ENCODE results near the gene CACNA2D4. TPM values are rescaled to one million over a fixed set of nuclear protein-coding genes. Genes with fewer than 3 reads are reported as not detected.
"Not testable (repeated sequence)": the region's sequence is repeated elsewhere in the genome, so short reads cannot be mapped to it uniquely, and the experiment has no call there.

CACNA2D4 gene, protein sequence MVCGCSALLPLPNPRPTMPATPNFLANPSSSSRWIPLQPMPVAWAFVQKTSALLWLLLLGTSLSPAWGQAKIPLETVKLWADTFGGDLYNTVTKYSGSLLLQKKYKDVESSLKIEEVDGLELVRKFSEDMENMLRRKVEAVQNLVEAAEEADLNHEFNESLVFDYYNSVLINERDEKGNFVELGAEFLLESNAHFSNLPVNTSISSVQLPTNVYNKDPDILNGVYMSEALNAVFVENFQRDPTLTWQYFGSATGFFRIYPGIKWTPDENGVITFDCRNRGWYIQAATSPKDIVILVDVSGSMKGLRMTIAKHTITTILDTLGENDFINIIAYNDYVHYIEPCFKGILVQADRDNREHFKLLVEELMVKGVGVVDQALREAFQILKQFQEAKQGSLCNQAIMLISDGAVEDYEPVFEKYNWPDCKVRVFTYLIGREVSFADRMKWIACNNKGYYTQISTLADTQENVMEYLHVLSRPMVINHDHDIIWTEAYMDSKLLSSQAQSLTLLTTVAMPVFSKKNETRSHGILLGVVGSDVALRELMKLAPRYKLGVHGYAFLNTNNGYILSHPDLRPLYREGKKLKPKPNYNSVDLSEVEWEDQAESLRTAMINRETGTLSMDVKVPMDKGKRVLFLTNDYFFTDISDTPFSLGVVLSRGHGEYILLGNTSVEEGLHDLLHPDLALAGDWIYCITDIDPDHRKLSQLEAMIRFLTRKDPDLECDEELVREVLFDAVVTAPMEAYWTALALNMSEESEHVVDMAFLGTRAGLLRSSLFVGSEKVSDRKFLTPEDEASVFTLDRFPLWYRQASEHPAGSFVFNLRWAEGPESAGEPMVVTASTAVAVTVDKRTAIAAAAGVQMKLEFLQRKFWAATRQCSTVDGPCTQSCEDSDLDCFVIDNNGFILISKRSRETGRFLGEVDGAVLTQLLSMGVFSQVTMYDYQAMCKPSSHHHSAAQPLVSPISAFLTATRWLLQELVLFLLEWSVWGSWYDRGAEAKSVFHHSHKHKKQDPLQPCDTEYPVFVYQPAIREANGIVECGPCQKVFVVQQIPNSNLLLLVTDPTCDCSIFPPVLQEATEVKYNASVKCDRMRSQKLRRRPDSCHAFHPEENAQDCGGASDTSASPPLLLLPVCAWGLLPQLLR
- 10 to 100 TPM in 1 of 3 donors, 1 to 10 TPM in 2; 9.1 to 20.0 (median 9.6) TPM for polyA plus RNA-seq

- DNase-seq: no peak
- no peaks in the 10 kb centered on the region for H3K9me3 Mint-ChIP-seq
- H3K36me3 Mint-ChIP-seq: no peaks in the 10 kb centered on the region
- H3K4me1 Mint-ChIP-seq: peaks cover 12 to 19% of the 10 kb centered on the region in 2 donors
- H3K27ac Mint-ChIP-seq: peak within 1 kb of the TSS in 1 of 6 donors; percentile 6
- peak within 1 kb of the TSS in 2 of 5 donors; percentile 38 to 63 for H3K4me3 Mint-ChIP-seq
- peaks cover 3 to 10% (median 5%) of the 10 kb centered on the region in 3 donors for H3K27me3 Mint-ChIP-seq (ENCODE audit: low read depth in 3 of 3)
Measured at GRCh38 chr12:1918081-1918883, at the start of gene CACNA2D4. TSS of gene CACNA2D4 (minus strand) at chr12:1918652. CDS start at chr12:1918473, 179 bp downstream.

DNA sequence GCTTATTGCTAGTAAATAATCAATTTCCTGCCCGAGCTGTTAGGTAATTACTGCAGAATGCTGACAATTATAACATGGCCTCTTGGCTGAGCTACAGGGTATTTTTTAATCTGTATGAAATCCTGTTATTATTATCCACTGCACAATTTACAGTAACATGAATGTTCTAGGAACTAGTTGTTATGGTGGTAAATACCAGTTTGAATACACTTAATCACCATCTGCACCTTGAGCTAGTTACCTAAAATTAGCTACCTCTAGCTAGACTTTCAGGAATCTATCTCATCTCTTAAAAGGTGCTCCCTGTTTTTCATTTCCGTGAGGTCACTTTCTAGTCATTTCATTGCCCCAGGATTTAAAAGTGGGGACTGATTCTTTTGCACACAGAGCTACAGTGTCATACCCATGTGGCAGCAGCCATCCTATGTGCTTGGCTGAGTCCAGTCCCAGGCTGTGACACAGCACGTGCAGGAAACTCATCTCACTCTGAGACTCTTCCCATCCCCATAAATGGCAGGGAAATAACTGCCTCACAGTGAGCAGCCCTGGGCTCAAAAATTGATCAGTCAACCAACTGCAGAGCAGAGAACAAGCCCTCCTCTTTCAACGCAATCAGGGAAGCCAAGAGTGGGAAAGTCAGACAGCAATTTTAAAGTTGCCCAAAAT lies 48.2 kb upstream of the CACNA2D4 start:
- H3K36me3 Mint-ChIP-seq: peaks cover 10 to 42% (median 13%) of the 10 kb centered on the region in 3 donors
- H3K4me3 Mint-ChIP-seq: no peak overlapping the region
- no peaks in the 10 kb centered on the region for H3K27me3 Mint-ChIP-seq (ENCODE audit: low read depth in 3 of 3)
- no peaks in the 10 kb centered on the region for H3K4me1 Mint-ChIP-seq
- H3K9me3 Mint-ChIP-seq: no peaks in the 10 kb centered on the region
- H3K27ac Mint-ChIP-seq: peak overlapping the region in 1 of 6 donors; percentile 30
- DNase-seq: no peak

GRCh38 chr12:1965916-1966315 lies 47.5 kb upstream of the CACNA2D4 start:
- DNase-seq: no peak
- Mint-ChIP-seq H3K27ac (no peak overlapping the region), H3K4me1 (no peaks in the 10 kb centered on the region), H3K9me3 (no peaks in the 10 kb centered on the region), H3K36me3 (peaks cover 9 to 44% (median 17%) of the 10 kb centered on the region in 3 donors), H3K27me3 (ENCODE audit: low read depth in 3 of 3) (no peaks in the 10 kb centered on the region), H3K4me3 (no peak overlapping the region)

DNA sequence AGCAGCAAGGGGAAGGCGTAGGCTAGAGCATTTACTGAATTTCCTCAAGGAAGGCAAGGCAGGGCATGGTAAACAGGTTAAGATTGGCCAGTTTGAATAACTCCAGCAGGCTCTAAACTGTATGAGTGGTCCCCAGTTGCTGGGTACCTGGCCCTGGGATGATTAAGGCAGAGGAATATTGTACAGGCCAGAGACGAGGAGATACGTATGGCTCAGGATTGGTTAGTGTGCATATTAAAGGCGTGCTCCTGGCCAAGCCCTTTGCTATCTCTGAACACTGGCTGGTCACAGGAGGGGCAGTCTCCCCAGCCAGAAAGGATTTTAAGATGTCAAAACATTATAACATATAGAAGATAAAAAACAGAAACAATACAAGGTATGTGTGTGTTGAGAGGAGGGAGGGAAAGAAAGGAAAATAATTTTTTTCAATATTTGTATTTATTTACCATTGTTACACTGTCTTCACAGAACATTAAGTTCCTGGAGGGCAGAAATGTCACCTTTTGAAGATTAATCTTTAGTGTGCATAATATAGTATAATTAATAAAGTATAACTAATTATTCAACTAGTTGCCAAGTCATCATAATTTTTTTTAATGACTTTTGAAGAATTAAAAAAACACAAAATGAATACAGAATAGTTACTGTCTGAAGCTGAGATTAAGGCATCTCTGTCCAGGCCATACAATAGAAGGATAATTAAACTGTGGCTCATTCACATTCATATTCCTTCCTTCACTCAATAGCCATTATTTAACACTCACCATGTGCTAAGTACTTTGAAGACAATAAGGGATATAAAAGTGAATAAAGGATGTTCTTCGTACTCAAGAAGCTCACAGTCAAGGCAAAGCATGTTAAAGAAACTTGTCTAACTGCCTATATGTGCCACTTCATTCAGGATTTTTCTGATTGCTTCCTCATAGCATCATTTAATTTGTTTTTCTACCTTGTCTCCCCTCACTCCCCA lies 43.9 kb upstream of the CACNA2D4 start:
- Mint-ChIP-seq H3K27me3 (ENCODE audit: low read depth in 3 of 3) (no peaks in the 10 kb centered on the region), H3K27ac (peak overlapping the region in 2 of 6 donors; percentile 1 to 36), H3K4me1 (no peaks in the 10 kb centered on the region), H3K36me3 (peaks cover 9 to 52% (median 28%) of the 10 kb centered on the region in 3 donors), H3K4me3 (no peak overlapping the region), H3K9me3 (no peaks in the 10 kb centered on the region)
- DNase-seq: no peak

DNA sequence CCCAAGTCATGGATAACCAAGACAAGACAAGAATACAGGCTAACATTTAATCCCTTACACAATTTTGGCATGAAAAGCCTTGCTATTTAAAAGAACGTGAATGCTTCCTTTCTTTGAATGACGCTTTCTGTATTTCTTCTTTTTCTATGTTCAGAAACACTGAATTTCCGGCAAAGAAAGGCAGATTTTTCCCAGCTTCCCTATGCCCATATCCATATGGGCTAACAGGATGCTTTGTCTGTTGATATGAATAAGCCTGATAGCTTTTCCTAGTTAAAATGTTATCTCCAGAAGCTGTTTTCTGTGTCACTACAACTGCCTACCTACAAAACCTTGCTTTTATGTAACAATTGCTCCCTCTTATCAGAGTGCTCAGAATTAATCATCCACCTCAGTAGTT lies 38.3 kb upstream of the CACNA2D4 start:
- Mint-ChIP-seq H3K36me3 (peaks cover 6 to 30% (median 26%) of the 10 kb centered on the region in 3 donors), H3K27me3 (ENCODE audit: low read depth in 3 of 3) (no peaks in the 10 kb centered on the region), H3K4me3 (no peak overlapping the region), H3K27ac (no peak overlapping the region), H3K9me3 (no peaks in the 10 kb centered on the region), H3K4me1 (no peaks in the 10 kb centered on the region)
- DNase-seq: no peak

DNA sequence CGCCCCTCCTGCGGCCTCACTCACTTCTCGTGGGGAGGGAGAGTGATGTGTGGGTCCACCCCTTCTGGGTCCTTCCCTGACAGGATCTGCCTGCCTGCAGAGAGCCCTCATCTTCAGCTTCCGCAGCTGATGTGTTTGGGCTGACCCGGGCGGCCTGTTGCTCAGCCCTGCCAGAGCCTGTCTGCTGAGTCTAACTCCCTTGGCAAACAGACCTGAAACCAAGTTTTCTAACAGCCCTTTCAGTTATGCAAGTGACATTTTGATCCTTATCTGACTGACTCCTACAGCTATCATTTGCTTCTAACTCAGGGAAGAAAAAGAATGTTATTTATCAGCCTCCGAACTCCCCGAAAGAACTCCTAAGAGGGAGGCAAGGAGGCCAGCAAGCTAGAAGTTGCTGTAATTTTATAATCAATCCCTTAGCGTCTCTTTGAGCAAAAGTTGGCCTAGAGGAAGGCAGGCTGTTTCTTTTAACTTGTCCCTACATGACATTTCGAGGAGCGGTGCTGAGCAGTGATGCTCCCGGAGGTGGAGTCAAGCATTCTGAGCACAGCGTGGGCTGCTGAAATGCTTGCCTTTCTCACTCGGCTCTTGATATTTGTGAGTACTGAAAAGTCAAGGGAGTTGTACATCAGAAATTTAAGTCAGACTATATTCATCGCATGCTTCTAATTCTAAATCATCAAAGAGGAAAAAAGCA lies 31.5 kb upstream of the CACNA2D4 start:
- peaks cover 30 to 53% (median 32%) of the 10 kb centered on the region in 3 donors for H3K36me3 Mint-ChIP-seq
- H3K9me3 Mint-ChIP-seq: no peaks in the 10 kb centered on the region

GRCh38 chr12:1948883-1949282 lies 30.4 kb upstream of the CACNA2D4 start:
- Mint-ChIP-seq H3K9me3 (no peaks in the 10 kb centered on the region), H3K36me3 (peaks cover 35 to 63% (median 40%) of the 10 kb centered on the region in 3 donors), H3K27me3 (ENCODE audit: low read depth in 3 of 3) (peaks cover 0 to 1% (median 0%) of the 10 kb centered on the region in 3 donors), H3K27ac (no peak overlapping the region), H3K4me1 (no peaks in the 10 kb centered on the region), H3K4me3 (no peak overlapping the region)
- no peak for DNase-seq

More for the DNA sequence above, 31.5 kb upstream of the CACNA2D4 start:
- DNase-seq: no peak
- no peaks in the 10 kb centered on the region for H3K4me1 Mint-ChIP-seq
- H3K27ac Mint-ChIP-seq: peak overlapping the region in 1 of 6 donors; percentile 2
- no peak overlapping the region for H3K4me3 Mint-ChIP-seq
- no peaks in the 10 kb centered on the region for H3K27me3 Mint-ChIP-seq (ENCODE audit: low read depth in 3 of 3)

- Mint-ChIP-seq H3K4me1 (no peaks in the 10 kb centered on the region), H3K27me3 (ENCODE audit: low read depth in 3 of 3) (peaks cover 0 to 1% (median 0%) of the 10 kb centered on the region in 3 donors), H3K9me3 (no peaks in the 10 kb centered on the region), H3K36me3 (peaks cover 32 to 66% (median 41%) of the 10 kb centered on the region in 3 donors), H3K27ac (no peak overlapping the region), H3K4me3 (no peak overlapping the region)
- DNase-seq: no peak
Measured at GRCh38 chr12:1947081-1947480, 28.6 kb upstream of the CACNA2D4 start.

DNA sequence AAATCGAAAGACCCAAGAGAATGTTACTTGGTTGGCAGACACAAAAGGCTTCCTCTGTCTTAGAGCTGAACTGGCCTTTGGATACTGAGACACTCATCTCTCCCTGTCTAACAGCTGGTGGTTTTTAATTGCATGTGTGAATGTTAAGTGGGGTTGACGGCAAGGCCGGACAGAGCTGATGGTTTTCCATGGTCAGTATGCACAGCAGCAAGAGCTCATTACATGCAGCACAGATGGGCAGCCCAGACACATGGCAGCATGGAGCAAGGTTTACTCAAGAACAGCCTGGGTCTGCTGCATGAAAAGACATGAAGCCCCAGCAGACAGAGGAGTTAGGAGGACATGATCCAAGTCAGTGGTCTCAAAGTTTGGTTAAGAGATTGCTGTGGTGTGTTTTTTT lies 27.8 kb upstream of the CACNA2D4 start:
- H3K36me3 Mint-ChIP-seq: peaks cover 26 to 59% (median 36%) of the 10 kb centered on the region in 3 donors

DNA sequence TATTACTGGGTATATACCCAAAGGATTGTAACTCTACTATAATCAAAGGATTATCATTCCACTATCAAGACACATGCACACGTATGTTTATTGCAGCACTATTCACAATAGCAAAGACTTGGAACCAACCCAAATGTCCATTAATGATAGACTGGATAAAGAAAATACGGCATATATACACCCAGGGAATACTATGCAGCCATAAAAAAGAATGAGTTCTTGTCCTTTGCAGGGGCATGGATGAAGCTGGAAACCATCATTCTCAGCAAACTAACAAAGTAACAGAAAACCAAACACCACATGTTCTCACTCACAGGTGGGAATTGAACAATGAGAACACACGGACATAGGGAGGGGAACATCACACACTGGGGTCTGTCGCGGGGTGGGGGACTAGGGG lies 27.1 kb upstream of the CACNA2D4 start:
- H3K4me1 Mint-ChIP-seq; H3K4me3 Mint-ChIP-seq; H3K9me3 Mint-ChIP-seq; H3K27me3 Mint-ChIP-seq (ENCODE audit: low read depth in 3 of 3); DNase-seq: not testable (repeated sequence)
- H3K27ac Mint-ChIP-seq: peak overlapping the region in 1 of 6 donors; percentile 24
- peaks cover 28 to 64% (median 39%) of the 10 kb centered on the region in 3 donors for H3K36me3 Mint-ChIP-seq

More for the DNA sequence above, 27.8 kb upstream of the CACNA2D4 start:
- no peaks in the 10 kb centered on the region for H3K4me1 Mint-ChIP-seq
- no peak overlapping the region for H3K4me3 Mint-ChIP-seq
- no peak for DNase-seq
- peaks cover 0 to 1% (median 0%) of the 10 kb centered on the region in 3 donors for H3K27me3 Mint-ChIP-seq (ENCODE audit: low read depth in 3 of 3)
- no peaks in the 10 kb centered on the region for H3K9me3 Mint-ChIP-seq
- no peak overlapping the region for H3K27ac Mint-ChIP-seq
